ENCODE results near the gene PLEKHM2.

PLEKHM2 gene

GRCh38 chr1:15761366-15762128, 77.4 kb downstream of the PLEKHM2 start:
- DNase-seq: no peak

- DNase-seq: no peak
These were observed 78.4 kb downstream of the PLEKHM2 start for GRCh38 chr1:15762546-15762945.

GRCh38 chr1:15764269-15764764, 80.2 kb downstream of the PLEKHM2 start:
- DNase-seq: no peak

- no peak for DNase-seq
These were observed 80.8 kb downstream of the PLEKHM2 start for GRCh38 chr1:15764890-15765289.

GRCh38 chr1:15765495-15766194, 81.5 kb downstream of the PLEKHM2 start:
- DNase-seq: no peak

GRCh38 chr1:15767941-15768340, 83.8 kb downstream of the PLEKHM2 start:
- DNase-seq: no peak

GRCh38 chr1:15768388-15768787, 84.3 kb downstream of the PLEKHM2 start:
- DNase-seq: no peak

GRCh38 chr1:15770313-15770962, 86.3 kb downstream of the PLEKHM2 start:
- no peak for DNase-seq

- DNase-seq: no peak
These were observed 87.9 kb downstream of the PLEKHM2 start for GRCh38 chr1:15771836-15772515.

GRCh38 chr1:15775706-15776105, 91.6 kb downstream of the PLEKHM2 start:
- DNase-seq: no peak

- DNase-seq: no peak
These were observed 94.0 kb downstream of the PLEKHM2 start for GRCh38 chr1:15777909-15778707.

All from NCI-H2227 treated with DMSO at 0.1 percent for 48 hours (cell line).